ENCODE data around the gene ITGB3. TPM values are rescaled to one million over a fixed set of nuclear protein-coding genes. Genes with fewer than 3 reads are reported as not detected.
A peak's percentile ranks its signal among the peaks of the same experiment; 100 is the strongest.

Gene ITGB3
- total and polyA plus RNA-seq, 2 of the 8 experiments (the other 6 are each of a cell fraction or from before 2014, with no cell fraction given) = 0.08 to 0.09 TPM

DNA sequence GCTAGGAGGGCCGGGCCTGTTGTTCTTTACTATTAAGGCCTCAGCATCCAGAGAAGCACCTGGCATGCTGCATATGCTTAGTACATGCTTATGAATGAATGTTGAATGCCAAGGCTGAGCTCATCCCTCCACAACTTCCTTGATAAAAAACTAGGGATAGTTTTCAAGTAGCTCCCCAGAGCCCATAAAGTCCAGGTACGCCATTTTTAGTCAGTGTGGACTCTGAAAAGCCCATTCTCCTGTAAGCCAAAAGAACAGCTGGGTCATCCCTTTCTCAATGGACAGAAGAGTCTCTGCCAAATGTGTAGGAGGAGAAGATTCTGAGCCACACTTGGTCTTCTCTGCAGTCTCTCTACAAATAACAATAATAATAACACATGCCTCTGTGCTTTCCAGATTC is 8.9 kb upstream of the ITGB3 start:
- TF ChIP-seq CBX5 (IDR thresholded peaks at IDR 0.05; ENCODE audit: low read depth, low read length) (no peak), EP300 (IDR thresholded peaks at IDR 0.05; ENCODE audit: borderline replicate concordance in 1 of 2, low read depth in 2 of 2, low read length in 2 of 2) (no peak), SUZ12 (IDR thresholded peaks at IDR 0.05; ENCODE audit: low read length) (no peak), BRCA1 (IDR thresholded peaks at IDR 0.05; ENCODE audit: low read depth, low read length) (no peak), JUN (IDR thresholded peaks at IDR 0.05; ENCODE audit: low read depth, low read length) (no peak), CHD2 (IDR thresholded peaks at IDR 0.05; ENCODE audit: low read length) (no peak), SIRT6 (IDR thresholded peaks at IDR 0.05; ENCODE audit: low read length) (no peak), NRF1 (IDR thresholded peaks at IDR 0.05; ENCODE audit: low read depth, low read length) (no peak)
- TF ChIP-seq, protein P1, sequence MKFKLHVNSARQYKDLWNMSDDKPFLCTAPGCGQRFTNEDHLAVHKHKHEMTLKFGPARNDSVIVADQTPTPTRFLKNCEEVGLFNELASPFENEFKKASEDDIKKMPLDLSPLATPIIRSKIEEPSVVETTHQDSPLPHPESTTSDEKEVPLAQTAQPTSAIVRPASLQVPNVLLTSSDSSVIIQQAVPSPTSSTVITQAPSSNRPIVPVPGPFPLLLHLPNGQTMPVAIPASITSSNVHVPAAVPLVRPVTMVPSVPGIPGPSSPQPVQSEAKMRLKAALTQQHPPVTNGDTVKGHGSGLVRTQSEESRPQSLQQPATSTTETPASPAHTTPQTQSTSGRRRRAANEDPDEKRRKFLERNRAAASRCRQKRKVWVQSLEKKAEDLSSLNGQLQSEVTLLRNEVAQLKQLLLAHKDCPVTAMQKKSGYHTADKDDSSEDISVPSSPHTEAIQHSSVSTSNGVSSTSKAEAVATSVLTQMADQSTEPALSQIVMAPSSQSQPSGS (IDR thresholded peaks at IDR 0.05; ENCODE audit: low read length) = no peak
- H4K5ac ChIP-seq (ENCODE audit: insufficient read length, low read depth, low read length) = no peak overlapping the region
- FAIRE-seq = no peak
- no peaks in the 10 kb centered on the region for H4K20me1 ChIP-seq (replicated peaks in 1 of 2; ENCODE audit: control insufficient read depth in 1 of 2, insufficient read depth in 2 of 2, low read length in 2 of 2)
- no peak overlapping the region for H3K4me3 ChIP-seq (ENCODE audit: extremely low read depth in 1 of 4, insufficient read depth in 2 of 4, low read depth in 3 of 4, low read length in 4 of 4)
- H2BK120ac ChIP-seq (replicated peaks; ENCODE audit: low read depth, low read length) = no peak overlapping the region
- 93% methylated on average over 2 of the region's 2 CpGs; no CpG with 5 or more reads in 1 of the 2 experiments for WGBS, 2 experiments (ENCODE audit: extremely low coverage in 1 of 2, insufficient coverage in 1 of 2, insufficient read length in 1 of 2, insufficient replicate concordance in 2 of 2, low coverage in 1 of 2, low lambda C conversion rate in 2 of 2, missing lambda C conversion rate in 1 of 2)
- no peak overlapping the region for H2AK5ac ChIP-seq (ENCODE audit: low read depth, low read length)
- H3K79me1 ChIP-seq (ENCODE audit: low read depth, low read length) = no peaks in the 10 kb centered on the region
- ChIA-PET POLR2A (ENCODE audit: partially characterized antibody) (interaction anchor here (0.6 kb wide), 2 partner anchors 406 to 490 kb away, joined by 3 read pairs; no protein-coding TSS in a partner anchor), CTCF (ENCODE audit: partially characterized antibody) (interaction anchor here (1.1 to 2.9 kb wide), 5 partner anchors 8 to 71 kb away, joined by 3 to 16 read pairs (median 4); no protein-coding TSS in a partner anchor)
- H3K4me2 ChIP-seq (ENCODE audit: insufficient read depth in 1 of 2, low read depth in 2 of 2, low read length in 2 of 2) = no peak overlapping the region
- H4K91ac ChIP-seq (replicated peaks; ENCODE audit: insufficient read length, low read length) = no peak overlapping the region
- H3K23ac ChIP-seq (ENCODE audit: insufficient read length) = no peak overlapping the region
- no peak for DNase-seq (ENCODE audit: low read depth in 1 of 2, low spot score in 2 of 2)
- no peak overlapping the region for H3K56ac ChIP-seq (replicated peaks; ENCODE audit: insufficient read length, low read depth, low read length)
- H3K18ac ChIP-seq (ENCODE audit: extremely low read depth, low read length) = no peak overlapping the region
- no peak overlapping the region for H2BK12ac ChIP-seq (ENCODE audit: low read depth, low read length)
- no peak overlapping the region for H2AFZ ChIP-seq (ENCODE audit: low read length)
- H3K23me2 ChIP-seq (ENCODE audit: low read depth, low read length) = no peaks in the 10 kb centered on the region
- no peak overlapping the region; the same call in 1 of the 2 replicates for H2BK5ac ChIP-seq (ENCODE audit: low read depth, low read length)
- no peaks in the 10 kb centered on the region for H3K9me3 ChIP-seq (ENCODE audit: insufficient read depth in 2 of 2, low read depth in 1 of 2, low read length in 1 of 2)
- H3K27me3 ChIP-seq (replicated peaks in 1 of 4; ENCODE audit: control insufficient read depth in 3 of 4, extremely low read depth in 1 of 4, insufficient read depth in 3 of 4, low read length in 3 of 4) = peaks cover 0 to 2% (median 0%) of the 10 kb centered on the region in 4 experiments; a peak in 1 of 7 replicates
- no peak overlapping the region for H3K4ac ChIP-seq (replicated peaks; ENCODE audit: insufficient read length, low read depth, low read length)
- H3K36me3 ChIP-seq (ENCODE audit: control insufficient read depth in 2 of 4, insufficient read depth in 4 of 4, low read length in 3 of 4) = no peaks in the 10 kb centered on the region
- no peak overlapping the region for H3K14ac ChIP-seq (ENCODE audit: insufficient read length)
- no peak overlapping the region for H2BK20ac ChIP-seq (ENCODE audit: low read length)
- no peak overlapping the region for H2BK15ac ChIP-seq (ENCODE audit: low read length)
- no peak overlapping the region for H3K9ac ChIP-seq (replicated peaks in 1 of 4; ENCODE audit: extremely low read depth in 1 of 4, low read depth in 3 of 4, low read length in 3 of 4)
- peak overlapping the region; percentile 35; the same call in 1 of the 2 replicates for H4K8ac ChIP-seq (ENCODE audit: extremely low read depth, insufficient read depth, low read length)
- H3K4me1 ChIP-seq (replicated peaks in 1 of 4; ENCODE audit: control insufficient read depth in 3 of 4, insufficient read depth in 4 of 4, low read length in 3 of 4) = peaks cover 0 to 3% (median 0%) of the 10 kb centered on the region in 4 experiments; a peak in 1 of 7 replicates
- no peaks in the 10 kb centered on the region for H3K79me2 ChIP-seq (ENCODE audit: control insufficient read depth in 1 of 2, insufficient read depth in 2 of 2, low read length in 2 of 2)
- no peak overlapping the region for H3K27ac ChIP-seq (ENCODE audit: low read depth, low read length)
